ENCODE results near the gene AFAP1L2. TPM values are rescaled to one million over a fixed set of nuclear protein-coding genes. Genes with fewer than 3 reads are reported as not detected.

The AFAP1L2 gene
- total RNA-seq, 2 experiments from 2014 or later: 0.36 to 0.50 TPM

- no peaks in the 10 kb centered on the region for H3K4me1 ChIP-seq (ENCODE audit: insufficient read depth, low read length)
- Mint-ChIP-seq H3K36me3 (ENCODE audit: low read depth) (no peaks in the 10 kb centered on the region), H3K27me3 (peaks cover 11% of the 10 kb centered on the region), H3K9me3 (no peaks in the 10 kb centered on the region), H3K4me1 (ENCODE audit: low read depth) (no peaks in the 10 kb centered on the region), H3K4me3 (no peak overlapping the region), H3K27ac (no peak overlapping the region)
- no peak for TF ChIP-seq CTCF (IDR thresholded peaks at IDR 0.05)
- POLR2A ChIA-PET: no interaction called here
- H3K27me3 ChIP-seq (ENCODE audit: control insufficient read depth in 1 of 2, insufficient read depth in 2 of 2, low read length in 2 of 2): peaks cover 0 to 4% of the 10 kb centered on the region in 2 experiments
- no peak for DNase-seq
- no peak overlapping the region for H3K27ac ChIP-seq (ENCODE audit: low read depth in 1 of 2, low read length in 2 of 2)
- intact Hi-C loops (cut with DNase I, micrococcal nuclease): no loop called here
- H3K4me3 ChIP-seq (ENCODE audit: low read length): no peak overlapping the region
- no peaks in the 10 kb centered on the region for H3K9me3 ChIP-seq (ENCODE audit: control insufficient read depth in 1 of 2, insufficient read depth in 1 of 2, low read length in 2 of 2)
- CTCF ChIA-PET: no interaction called here
- no peak for ATAC-seq (ENCODE audit: poor library complexity)
- H3K36me3 ChIP-seq (ENCODE audit: insufficient read depth, low read length): no peaks in the 10 kb centered on the region
Observed at GRCh38 chr10:114375047-114375446, 29.3 kb downstream of the AFAP1L2 start.

DNA sequence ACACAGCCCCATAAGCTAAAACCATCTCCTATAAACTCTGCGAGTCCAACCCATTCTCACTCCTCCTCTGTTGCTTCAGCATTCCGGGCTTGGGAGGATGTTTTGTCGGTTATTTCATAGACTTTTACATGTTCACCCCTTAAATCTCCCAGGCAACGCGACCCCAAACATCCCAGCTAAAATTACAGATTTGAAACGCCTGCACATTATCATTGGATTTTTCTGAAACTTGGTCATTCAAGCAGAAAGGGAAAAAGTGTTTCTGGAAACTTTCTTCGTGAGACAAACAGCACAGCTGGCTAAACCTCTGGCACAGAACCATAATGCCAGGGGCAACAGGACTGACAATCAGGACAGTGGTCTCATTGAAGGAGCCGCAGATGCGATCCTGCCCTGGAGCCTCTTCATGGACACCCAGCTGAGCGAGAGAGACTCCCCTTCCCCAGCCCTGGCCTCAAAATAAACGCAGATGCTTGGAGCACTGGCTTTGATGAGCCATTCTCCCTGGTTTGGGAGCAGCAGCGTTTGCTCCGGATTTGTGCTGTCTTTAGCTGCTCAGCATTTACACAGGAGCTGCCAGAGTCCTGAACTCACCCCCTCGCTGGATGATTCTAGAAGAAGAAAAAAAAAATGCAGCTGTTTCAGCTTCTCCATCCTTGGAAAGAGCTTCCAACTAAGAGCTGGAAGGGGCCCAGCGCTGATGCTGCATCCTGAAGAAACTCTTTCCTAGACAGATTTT lies 30.1 kb downstream of the AFAP1L2 start:
- H3K27ac Mint-ChIP-seq: no peak overlapping the region

DNA sequence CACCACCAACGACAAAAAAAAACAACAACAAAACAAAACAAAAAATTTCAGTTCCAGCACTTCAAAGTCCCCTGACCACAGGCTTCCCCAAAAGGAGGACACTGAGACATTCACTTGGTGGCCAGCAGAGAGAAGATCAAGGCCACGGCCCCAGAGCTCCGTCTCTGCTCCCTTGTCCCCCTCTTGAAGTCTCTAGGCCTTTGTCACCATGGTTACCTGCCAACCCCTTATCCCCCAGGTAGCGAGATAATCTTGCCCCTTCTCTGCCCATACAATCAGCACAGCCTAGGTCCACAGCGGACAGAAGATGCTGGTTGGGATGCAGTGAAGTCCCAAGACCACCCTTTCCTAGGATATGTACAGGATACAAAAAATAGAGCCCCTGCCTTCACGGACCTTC lies 30.7 kb downstream of the AFAP1L2 start:
- Mint-ChIP-seq H3K36me3 (ENCODE audit: low read depth) (no peaks in the 10 kb centered on the region), H3K4me1 (ENCODE audit: low read depth) (no peaks in the 10 kb centered on the region), H3K27me3 (peaks cover 11% of the 10 kb centered on the region), H3K27ac (no peak overlapping the region), H3K9me3 (no peaks in the 10 kb centered on the region), H3K4me3 (no peak overlapping the region)
- POLR2A ChIA-PET: no interaction called here
- Histone ChIP-seq H3K27ac (ENCODE audit: low read depth in 1 of 2, low read length in 2 of 2) (no peak overlapping the region), H3K36me3 (ENCODE audit: insufficient read depth, low read length) (no peaks in the 10 kb centered on the region), H3K9me3 (ENCODE audit: control insufficient read depth in 1 of 2, insufficient read depth in 1 of 2, low read length in 2 of 2) (no peaks in the 10 kb centered on the region), H3K4me1 (ENCODE audit: insufficient read depth, low read length) (no peaks in the 10 kb centered on the region), H3K4me3 (ENCODE audit: low read length) (no peak overlapping the region), H3K27me3 (ENCODE audit: control insufficient read depth in 1 of 2, insufficient read depth in 2 of 2, low read length in 2 of 2) (no peaks in the 10 kb centered on the region)
- intact Hi-C loops (cut with DNase I, micrococcal nuclease): no loop called here
- CTCF ChIA-PET: no interaction called here
- no peak for TF ChIP-seq CTCF (IDR thresholded peaks at IDR 0.05)
- DNase-seq (no peak), ATAC-seq (ENCODE audit: poor library complexity) (no peak)

More for the DNA sequence above, 30.1 kb downstream of the AFAP1L2 start:
- Histone ChIP-seq H3K27me3 (ENCODE audit: control insufficient read depth in 1 of 2, insufficient read depth in 2 of 2, low read length in 2 of 2) (no peaks in the 10 kb centered on the region), H3K27ac (ENCODE audit: low read depth in 1 of 2, low read length in 2 of 2) (no peak overlapping the region), H3K4me3 (ENCODE audit: low read length) (no peak overlapping the region), H3K36me3 (ENCODE audit: insufficient read depth, low read length) (no peaks in the 10 kb centered on the region), H3K4me1 (ENCODE audit: insufficient read depth, low read length) (no peaks in the 10 kb centered on the region), H3K9me3 (ENCODE audit: control insufficient read depth in 1 of 2, insufficient read depth in 1 of 2, low read length in 2 of 2) (no peaks in the 10 kb centered on the region)
- DNase-seq: no peak
- no peak for ATAC-seq (ENCODE audit: poor library complexity)
- Mint-ChIP-seq H3K36me3 (ENCODE audit: low read depth) (no peaks in the 10 kb centered on the region), H3K4me3 (no peak overlapping the region), H3K9me3 (no peaks in the 10 kb centered on the region), H3K4me1 (ENCODE audit: low read depth) (no peaks in the 10 kb centered on the region), H3K27me3 (peaks cover 11% of the 10 kb centered on the region)
- intact Hi-C loops (cut with DNase I, micrococcal nuclease): no loop called here
- ChIA-PET CTCF (no interaction called here), POLR2A (no interaction called here)
- TF ChIP-seq CTCF (IDR thresholded peaks at IDR 0.05): no peak
